ENCODE results near the gene PDPR.

Gene PDPR

DNA sequence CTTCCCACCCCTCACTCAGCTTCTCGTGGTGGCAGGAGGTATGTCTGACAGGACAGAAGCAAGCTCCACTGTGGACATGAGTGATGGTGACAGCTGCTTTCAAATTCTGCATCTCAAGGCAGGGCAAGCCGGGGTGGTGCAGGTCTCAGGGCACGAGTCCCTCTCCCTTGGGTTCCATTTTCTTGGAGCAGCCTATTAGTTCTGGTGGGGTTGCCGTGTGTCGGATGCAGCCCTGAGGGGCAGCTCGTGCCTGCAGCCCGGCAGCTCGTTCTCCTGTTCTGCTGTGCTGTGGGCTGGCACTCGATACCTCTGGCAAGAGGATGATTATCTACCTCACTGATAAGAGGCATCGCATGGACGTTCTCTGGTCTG lies 43.0 kb downstream of the PDPR start:
- no peak for TF ChIP-seq POLR2AphosphoS5 (IDR thresholded peaks at IDR 0.05; ENCODE audit: low read depth, low read length)
- TF ChIP-seq TAF1 (IDR thresholded peaks at IDR 0.05; ENCODE audit: borderline replicate concordance, insufficient read depth, low read length) = no peak
- TF ChIP-seq, protein P1, sequence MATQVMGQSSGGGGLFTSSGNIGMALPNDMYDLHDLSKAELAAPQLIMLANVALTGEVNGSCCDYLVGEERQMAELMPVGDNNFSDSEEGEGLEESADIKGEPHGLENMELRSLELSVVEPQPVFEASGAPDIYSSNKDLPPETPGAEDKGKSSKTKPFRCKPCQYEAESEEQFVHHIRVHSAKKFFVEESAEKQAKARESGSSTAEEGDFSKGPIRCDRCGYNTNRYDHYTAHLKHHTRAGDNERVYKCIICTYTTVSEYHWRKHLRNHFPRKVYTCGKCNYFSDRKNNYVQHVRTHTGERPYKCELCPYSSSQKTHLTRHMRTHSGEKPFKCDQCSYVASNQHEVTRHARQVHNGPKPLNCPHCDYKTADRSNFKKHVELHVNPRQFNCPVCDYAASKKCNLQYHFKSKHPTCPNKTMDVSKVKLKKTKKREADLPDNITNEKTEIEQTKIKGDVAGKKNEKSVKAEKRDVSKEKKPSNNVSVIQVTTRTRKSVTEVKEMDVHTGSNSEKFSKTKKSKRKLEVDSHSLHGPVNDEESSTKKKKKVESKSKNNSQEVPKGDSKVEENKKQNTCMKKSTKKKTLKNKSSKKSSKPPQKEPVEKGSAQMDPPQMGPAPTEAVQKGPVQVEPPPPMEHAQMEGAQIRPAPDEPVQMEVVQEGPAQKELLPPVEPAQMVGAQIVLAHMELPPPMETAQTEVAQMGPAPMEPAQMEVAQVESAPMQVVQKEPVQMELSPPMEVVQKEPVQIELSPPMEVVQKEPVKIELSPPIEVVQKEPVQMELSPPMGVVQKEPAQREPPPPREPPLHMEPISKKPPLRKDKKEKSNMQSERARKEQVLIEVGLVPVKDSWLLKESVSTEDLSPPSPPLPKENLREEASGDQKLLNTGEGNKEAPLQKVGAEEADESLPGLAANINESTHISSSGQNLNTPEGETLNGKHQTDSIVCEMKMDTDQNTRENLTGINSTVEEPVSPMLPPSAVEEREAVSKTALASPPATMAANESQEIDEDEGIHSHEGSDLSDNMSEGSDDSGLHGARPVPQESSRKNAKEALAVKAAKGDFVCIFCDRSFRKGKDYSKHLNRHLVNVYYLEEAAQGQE (IDR thresholded peaks at IDR 0.05; ENCODE audit: insufficient read depth in 1 of 2, low read depth in 2 of 2, low read length in 2 of 2) = no peak
- no peak for TF ChIP-seq SIN3A (IDR thresholded peaks at IDR 0.05; ENCODE audit: borderline replicate concordance, insufficient read depth, low read length)
- TF ChIP-seq FOXP2 (optimal IDR thresholded peaks at IDR 0.05; ENCODE audit: borderline replicate concordance, extremely low read depth, extremely low read length, insufficient read depth) = no peak

DNA sequence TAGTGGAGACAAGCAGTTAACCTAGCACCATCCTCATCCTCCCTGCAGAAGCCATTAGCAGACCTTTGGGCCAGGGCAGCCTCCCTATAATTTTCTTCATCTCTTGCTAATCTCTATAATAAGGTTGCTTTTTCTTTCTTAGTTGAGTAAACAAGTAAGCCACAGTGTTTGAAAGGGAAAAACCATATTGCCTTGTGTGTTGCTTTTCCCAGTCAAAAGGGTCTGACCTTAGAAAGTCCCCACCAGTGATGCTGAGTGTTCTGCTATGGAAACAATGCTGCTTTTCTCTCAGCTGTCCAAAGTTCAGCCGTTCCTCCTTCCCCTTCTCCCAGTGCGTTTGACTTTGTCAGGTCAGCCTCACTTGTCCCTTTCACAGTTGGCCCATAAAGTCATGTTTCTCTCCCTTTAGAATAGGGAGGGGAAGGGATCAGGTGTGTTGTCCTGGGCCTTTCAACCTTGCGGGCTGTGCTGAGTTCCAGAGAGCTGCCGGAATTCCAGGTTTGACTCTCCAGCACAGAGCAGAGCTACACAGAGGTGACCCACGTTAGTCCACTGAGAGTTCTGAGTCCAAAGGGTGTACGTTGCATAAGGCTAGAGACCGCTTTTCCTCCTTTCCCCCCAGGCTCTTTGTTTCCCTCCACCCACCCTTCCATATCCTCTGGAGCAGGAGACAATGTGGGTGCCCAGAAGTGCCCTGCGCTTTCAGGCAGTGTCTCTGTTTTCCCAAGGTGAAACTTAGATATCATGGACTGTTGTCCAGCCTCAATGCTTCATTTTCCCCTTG lies 43.5 kb downstream of the PDPR start:
- TF ChIP-seq FOXP2 (optimal IDR thresholded peaks at IDR 0.05; ENCODE audit: borderline replicate concordance, extremely low read depth, extremely low read length, insufficient read depth) = no peak
- TF ChIP-seq, protein P1 (IDR thresholded peaks at IDR 0.05; ENCODE audit: insufficient read depth in 1 of 2, low read depth in 2 of 2, low read length in 2 of 2) = no peak

DNA sequence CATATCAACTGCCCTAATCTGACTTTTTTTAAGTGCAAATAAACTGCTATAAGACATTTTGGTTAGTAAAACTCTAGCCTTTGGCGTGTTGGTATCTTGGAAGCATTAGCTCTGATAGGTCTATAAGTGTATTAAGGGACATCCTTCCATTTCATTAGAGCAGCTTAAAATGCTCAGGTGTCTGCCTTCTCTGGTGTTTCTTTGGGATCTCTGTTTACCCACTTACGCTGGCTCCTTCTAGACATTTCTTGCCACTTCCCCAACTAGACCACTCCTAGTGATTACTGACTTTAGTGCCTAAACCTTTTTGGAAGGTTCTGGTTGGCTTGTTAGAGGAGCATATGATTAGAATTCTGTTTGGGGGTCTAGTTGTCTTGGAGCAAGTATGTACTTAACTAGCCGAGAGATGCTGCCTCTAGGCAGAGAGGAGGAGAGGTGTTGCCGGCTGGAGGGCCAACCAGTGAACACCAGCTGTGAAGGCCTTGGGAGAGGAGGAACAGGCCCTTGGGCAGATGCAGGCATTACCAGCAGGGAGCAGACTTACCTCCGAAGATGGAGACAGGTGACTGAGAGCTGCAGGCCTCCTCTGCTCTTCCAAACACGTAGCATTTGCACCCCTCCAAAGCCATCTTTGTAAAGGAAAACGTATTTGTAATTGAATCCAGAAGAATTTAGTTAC lies 44.3 kb downstream of the PDPR start:
- TF ChIP-seq POLR2AphosphoS5 (IDR thresholded peaks at IDR 0.05; ENCODE audit: low read depth, low read length) = no peak
- no peak for TF ChIP-seq SIN3A (IDR thresholded peaks at IDR 0.05; ENCODE audit: borderline replicate concordance, insufficient read depth, low read length)
- TF ChIP-seq, protein P1 (IDR thresholded peaks at IDR 0.05; ENCODE audit: insufficient read depth in 1 of 2, low read depth in 2 of 2, low read length in 2 of 2) = no peak
- TF ChIP-seq TAF1 (IDR thresholded peaks at IDR 0.05; ENCODE audit: borderline replicate concordance, insufficient read depth, low read length) = no peak
- TF ChIP-seq FOXP2 (optimal IDR thresholded peaks at IDR 0.05; ENCODE audit: borderline replicate concordance, extremely low read depth, extremely low read length, insufficient read depth) = no peak

DNA sequence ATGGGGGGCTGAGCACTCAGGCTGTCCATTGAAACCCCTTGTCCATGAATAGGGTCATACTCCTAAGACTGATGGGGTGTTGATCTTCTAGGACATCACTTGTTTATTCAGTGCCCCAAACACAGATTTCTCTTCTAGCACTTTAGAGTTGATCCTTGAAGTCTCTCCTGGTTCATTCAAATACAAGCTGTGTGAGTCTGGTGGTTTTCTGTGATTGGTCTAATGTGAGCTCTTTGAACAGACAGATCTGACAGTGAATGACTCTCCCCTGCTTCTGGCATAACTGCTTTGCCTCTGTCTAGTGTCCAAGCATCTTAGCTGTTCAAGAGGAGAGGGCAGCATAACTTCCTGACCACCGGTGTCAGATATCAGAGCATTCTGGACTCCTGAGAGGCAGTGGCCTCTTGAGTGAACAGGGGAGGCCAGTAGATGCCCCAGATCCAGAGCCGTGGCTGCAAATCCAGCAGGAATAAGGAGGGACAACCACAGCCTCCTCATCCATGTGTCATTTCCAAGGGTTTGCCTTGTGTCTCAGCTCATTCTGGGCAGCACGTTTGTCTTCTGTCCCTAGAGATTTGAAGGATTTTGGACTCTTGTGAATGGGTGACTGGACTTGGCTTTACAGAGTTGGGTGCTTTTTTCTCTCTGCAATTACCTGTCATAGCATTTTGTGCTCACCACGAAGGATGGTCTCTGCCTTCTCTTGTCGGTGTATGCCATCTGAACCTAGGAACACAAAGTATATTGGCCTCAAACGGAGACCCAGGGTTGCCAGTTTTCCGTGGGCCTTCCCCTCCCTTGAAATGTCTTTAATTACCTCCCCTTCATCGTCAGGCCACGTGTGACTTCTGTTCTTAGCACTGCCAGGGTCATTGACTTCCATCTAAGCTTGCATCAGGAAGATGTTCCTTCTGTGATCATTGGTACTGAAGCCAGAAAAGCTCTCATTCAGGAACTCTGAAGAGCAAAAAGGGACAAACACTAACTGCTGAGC lies 45.5 kb downstream of the PDPR start:
- no peak for TF ChIP-seq POLR2AphosphoS5 (IDR thresholded peaks at IDR 0.05; ENCODE audit: low read depth, low read length)
- no peak for TF ChIP-seq SIN3A (IDR thresholded peaks at IDR 0.05; ENCODE audit: borderline replicate concordance, insufficient read depth, low read length)

DNA sequence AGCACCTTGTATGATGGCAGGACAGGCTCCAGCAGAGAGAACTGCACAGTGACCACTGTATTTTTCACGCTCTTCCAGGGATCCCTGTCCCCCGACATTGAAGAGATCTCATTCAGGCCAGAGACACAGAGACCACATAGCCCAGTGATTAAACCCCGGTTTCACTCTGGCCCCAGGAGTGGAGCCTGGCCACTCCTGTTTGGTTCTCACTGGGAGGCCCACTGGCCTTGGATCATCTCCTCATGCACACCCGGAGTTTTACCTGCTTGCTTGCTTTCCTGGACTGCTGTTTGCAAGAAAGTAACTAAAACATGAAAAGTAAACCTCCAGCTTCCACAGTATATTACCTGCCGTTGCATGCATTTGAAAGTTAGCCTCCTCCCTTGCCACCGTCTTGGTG lies 46.3 kb downstream of the PDPR start:
- TF ChIP-seq FOXP2 (optimal IDR thresholded peaks at IDR 0.05; ENCODE audit: borderline replicate concordance, extremely low read depth, extremely low read length, insufficient read depth) = no peak
- no peak for TF ChIP-seq SIN3A (IDR thresholded peaks at IDR 0.05; ENCODE audit: borderline replicate concordance, insufficient read depth, low read length)
- no peak for TF ChIP-seq TAF1 (IDR thresholded peaks at IDR 0.05; ENCODE audit: borderline replicate concordance, insufficient read depth, low read length)
- TF ChIP-seq, protein P1 (IDR thresholded peaks at IDR 0.05; ENCODE audit: insufficient read depth in 1 of 2, low read depth in 2 of 2, low read length in 2 of 2) = no peak
- no peak for TF ChIP-seq POLR2AphosphoS5 (IDR thresholded peaks at IDR 0.05; ENCODE audit: low read depth, low read length)
